GM21381 (cell line): ENCODE results near the gene PPARA.

Source experiments
- ATAC-seq: cut with Tn5 transposase; IDR thresholded peaks from one replicate; pipeline ENCODE4 v1.9.1; 2021; ENCODE audit warnings: mild to moderate bottlenecking, moderate library complexity; ENCODE audit not compliant: unreplicated experiment

PPARA gene

DNA sequence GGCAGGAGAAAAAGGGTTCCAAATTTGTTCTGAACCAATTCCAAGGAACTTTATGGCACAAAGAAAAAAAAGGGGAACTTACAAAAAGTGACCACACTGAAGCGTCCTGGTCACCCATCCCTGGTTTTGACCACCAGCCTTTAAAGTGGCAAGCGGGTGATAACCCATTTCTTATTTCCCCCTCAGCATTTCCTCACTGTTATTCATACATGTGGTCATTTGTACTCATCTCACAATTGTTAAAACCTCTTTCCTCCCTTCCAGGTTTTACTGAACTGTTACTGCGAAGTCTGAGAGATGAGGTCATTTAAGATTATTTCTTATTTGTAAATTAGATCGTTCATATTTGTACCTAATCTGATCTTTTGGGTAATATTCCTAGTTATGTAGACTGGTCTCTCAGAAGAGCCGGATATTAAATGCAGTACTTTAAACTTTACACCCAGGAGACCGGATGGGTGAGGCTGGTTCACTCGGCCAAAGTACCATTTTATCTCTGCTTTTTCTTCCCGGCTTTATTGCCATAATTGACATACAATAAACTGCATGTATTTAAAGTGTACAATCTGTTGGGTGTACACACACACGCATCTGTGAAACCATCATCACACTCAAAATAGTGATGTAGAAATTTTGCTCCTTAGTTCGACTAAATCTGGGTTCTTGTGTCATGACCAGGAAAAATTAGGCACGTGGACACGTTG lies 52.7 kb downstream of the PPARA start:
- ATAC-seq = no peak

DNA sequence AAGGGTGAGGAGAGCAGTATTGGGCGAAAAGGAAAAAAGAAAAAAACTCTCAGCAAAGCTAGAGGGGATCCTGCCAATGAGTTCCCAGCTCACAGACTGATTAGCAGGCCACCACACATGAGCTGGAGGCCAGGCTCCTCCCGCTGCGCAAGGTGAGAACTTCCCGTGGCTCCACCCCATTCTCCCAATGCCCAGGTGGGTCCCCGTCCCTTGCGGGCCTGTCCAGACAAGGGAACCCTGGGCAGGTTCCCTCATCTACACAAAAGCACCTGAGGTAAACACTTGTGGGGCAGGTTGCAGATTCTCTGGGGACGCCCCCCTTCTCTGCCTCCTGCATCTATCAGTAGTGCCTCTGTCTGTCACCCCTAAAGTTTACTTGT lies 53.3 kb downstream of the PPARA start:
- no peak for ATAC-seq

DNA sequence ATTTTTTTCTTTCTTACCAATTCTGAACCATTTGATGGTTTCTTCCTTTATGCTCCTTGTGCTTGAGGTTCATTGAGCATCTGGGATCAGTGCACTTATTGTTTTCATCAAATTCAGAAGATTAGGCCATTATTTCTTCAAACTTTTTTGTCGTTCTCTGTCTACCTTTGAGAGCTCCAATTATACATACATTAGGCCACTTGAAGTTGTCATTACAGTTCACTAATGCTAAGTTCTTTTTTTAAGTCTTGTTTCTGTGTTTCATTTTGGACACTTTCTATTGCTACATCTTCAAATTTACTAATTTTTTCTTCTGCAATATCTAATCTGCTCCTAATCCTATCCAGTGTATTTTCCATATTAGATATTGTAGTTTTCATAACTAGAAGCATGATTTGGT lies 58.9 kb downstream of the PPARA start:
- no peak for ATAC-seq

DNA sequence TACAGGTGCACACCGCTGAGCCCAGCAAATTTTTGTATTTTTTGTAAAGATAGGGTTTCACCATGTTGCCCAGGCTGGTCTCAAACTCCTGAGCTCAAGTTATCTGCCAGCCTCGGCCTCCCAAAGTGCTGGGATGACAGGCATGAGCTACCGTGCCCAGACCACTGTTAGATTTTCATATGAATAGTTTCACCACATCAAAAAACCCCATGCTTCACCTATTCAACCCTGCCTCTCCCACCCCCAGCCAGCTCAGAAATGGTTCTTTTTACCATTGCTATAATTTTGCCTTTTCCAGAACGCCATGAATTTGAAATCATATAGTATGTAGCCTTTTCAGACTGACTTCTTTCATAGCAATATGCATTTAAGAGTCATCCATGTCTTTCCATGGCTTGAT lies 61.9 kb downstream of the PPARA start:
- no peak for ATAC-seq

DNA sequence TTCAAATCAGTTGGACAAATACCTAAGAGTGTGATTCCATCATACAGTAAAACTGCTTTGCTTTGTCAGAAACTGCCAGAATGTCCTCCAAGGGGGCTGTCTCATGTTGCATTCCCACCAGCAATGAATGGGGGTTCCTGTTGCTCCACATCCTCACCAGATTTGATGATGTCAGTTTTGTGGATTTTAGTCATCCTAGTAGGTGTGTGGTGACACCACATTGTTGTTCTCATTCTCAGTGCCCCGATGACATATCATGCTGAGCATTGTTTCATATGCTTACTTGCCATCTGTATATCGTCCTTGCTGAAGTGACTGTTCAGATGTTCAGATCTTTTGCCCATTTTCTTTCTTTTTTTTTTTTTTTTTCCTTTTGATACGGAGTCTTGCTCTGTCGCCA lies 62.7 kb downstream of the PPARA start:
- ATAC-seq = no peak

DNA sequence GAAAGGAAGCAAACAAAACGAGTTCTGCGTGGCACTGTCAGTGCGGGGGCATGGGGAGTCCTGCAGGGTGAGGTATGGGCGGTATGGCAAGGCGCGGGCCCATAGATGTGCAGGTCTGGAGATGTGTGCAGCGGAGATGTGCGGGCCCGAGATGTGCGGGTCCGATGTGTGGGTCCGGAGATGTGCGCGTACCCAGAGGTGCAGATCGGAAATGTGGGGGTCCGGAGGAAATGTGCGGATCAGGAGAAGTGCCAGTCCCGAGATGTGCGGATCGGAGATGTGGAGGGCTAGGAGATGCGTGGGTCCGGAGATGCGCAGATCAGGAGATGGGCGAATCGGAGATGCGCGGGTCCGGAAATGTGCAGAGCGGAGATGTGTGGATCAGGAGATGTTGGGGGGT lies 63.8 kb downstream of the PPARA start:
- no peak for ATAC-seq

DNA sequence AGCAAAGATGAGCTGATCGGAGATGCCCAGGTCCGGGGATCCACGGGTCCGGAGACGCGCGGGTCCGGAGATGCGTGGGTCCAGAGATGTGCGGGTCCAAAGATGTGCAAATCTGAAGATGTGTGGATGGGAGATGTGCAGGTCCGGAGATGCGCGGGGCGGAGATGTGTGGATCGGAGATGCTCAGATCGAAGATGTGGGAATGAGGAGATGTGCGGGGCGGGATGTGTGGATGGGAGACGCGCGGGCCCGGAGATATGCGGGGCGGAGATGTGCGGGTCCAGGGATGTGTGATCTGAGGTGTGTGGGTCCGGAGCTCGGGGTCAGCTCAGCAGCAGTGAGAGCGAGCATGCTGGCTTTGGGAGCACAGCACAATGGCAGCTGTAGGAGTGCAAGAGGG lies 64.3 kb downstream of the PPARA start:
- ATAC-seq = no peak

DNA sequence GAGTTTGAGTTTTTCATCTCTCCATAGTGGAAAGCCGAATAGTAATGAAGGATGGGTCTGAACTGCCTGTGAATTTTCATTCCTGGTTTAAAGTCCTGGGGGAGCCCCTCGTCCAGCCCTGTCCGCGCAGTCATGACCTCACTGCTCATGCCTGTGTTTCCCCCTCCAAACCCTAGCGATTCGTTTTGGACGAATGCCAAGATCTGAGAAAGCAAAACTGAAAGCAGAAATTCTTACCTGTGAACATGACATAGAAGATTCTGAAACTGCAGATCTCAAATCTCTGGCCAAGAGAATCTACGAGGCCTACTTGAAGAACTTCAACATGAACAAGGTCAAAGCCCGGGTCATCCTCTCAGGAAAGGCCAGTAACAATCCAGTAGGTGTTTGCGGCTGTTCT lies 69.3 kb downstream of the PPARA start:
- ATAC-seq = no peak

DNA sequence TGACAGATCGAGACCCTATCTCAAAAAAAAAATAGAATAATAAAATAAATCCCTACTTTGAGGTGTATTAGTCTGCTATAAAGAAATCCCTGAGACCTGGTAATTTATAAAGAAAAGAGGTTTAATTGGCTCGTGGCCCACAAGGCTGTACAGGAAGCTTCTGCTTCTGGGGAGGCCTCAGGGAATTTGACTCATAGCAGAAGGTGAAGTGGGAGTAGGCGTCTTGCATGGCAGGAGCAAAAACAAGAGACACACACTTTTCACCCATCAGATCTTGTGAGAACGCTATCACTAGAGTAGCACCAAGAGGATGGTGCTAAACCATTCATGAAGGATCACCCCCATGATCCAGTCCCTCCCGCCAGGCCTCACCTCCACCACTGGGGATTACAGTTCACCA lies 70.6 kb downstream of the PPARA start:
- ATAC-seq = no peak

DNA sequence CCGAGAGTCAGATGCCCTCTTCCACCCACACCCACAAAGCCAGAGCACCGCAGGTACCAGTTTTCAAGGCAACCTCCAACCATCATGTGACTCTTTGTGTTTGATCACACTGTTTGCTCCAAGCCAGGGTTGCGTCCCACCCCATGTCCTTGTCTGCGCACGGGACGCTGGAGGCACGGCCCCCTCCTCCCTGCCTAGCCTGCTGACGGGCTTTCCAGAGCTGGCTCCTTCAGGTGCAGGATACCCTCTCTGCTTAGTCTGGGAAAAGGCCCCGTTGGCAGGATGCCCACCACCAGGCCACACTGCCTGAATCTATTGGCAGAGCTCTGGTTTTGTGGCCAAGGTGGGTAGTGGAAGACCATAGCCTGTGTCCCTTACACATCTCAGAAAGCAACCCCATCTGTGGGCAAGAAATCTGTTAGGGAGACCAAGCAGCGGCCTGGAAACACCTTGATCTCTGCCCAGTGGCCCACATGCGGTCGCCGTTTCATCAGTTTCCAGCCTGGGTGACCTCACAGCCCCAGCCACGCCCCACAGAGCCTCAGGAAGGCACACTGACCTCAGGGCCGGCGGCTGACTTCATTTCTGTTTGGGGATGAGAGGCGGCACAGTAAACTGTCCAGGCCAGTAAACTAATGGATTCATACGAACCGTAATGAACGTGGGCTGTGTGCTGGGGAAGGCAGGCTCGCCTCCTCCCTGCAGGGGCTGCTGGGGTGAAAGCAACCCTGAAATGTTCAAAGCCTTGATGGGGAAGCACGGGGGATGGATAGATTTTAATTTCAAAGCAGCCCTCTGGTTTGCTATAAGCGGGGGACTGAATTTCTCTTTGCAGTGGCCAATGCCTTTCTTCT lies 73.9 kb downstream of the PPARA start:
- no peak for ATAC-seq

DNA sequence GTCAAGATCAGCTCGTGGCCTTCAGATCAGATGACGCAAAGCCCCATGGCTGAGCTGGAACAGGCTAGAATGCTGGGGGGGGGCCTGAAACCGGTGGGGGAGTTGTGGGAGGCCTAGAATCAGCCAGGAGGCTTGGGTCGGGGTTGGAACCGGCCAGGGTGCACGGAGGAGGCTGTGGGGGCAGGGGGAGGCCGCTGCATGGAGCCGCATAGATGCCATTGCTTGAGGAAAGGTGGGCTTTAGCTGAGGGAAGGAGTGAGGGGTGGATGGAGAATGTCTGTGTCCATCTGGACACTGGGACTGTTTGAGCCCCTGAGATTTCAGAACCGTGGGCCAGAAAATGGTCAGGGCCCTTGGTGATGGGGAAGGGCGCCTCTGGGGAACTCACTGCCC lies 74.6 kb downstream of the PPARA start:
- ATAC-seq = no peak

DNA sequence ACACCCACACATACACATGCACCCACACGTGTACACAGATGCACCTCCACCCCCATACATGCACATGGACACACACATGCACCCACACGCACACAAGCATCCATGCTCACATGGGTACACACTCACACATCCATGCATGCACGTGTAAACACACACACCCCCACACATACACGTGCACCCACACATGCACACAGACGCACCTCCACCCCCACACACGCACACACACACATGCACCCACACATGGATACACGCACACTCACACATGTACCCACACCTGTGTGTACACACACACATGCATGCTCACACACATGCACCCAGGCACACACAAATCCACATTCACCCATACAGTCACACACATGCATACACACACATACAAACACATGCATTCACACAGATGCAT lies 75.3 kb downstream of the PPARA start:
- ATAC-seq = no peak

DNA sequence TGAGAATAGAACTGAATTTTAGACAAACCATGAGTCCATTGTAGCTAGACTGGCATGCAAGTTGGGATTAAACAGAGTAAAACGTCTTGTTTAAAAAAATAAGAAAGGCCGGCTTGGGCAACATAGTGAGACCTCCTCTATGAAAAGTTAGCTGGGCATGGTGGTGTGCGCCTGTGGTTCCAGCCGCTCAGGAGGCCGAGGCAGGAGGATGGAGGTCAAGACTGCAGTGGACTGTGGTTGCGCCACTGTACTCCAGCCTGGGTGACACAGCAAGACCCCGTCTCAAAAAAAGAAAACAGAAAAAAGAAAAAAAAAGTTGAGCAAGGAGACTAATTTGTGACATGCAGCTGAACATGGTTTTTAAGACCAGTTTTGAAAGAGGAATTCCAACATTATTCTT lies 76.3 kb downstream of the PPARA start:
- ATAC-seq = no peak

DNA sequence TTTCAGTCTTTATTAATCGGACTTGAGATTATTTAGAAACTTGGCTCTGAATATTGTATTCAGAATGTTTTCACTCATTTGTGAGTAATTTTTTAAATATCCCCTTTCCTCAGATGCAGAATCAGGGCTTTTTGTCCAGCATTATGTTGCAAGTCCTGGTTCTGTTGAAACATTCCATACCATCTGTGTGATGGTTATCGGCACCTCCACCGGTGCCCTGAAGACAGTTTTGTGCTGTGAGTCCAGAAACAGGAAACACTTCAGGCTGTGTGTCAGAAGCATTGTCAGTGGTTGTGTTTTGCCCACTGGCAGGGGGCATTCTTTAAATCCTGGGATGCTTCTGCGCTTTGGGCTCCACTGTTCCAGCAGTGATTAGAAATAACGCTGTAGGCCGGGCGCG lies 79.4 kb downstream of the PPARA start:
- ATAC-seq = no peak

DNA sequence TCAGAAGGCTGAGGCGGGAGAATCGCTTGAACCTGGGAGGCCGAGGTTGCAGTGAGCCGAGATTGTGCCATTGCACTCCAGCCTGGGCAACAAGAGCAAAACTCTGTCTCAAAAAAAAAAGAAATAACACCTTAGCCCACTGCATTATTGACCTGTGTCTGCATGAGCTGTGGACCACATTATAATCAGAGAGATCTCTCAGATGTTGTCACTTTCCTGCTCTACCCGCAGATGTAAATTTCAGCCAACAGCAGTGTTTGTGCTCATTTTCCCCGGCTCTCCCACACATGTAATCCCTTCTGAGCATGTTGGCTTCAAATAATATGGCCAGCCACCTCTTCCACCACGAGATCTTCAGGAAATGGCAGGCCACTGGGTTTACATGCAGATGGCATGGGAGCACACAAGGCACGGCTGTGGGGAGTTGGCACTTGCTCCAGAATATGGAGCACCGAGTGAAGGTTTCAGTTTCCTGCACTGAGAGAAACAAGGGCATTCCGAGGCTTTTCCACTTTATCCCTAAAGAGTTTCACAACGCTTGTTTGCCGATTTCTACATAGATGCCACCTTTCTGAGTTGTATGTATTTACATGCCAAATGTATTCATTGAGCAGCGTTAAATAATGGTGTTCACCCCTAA lies 80.1 kb downstream of the PPARA start:
- ATAC-seq = no peak

DNA sequence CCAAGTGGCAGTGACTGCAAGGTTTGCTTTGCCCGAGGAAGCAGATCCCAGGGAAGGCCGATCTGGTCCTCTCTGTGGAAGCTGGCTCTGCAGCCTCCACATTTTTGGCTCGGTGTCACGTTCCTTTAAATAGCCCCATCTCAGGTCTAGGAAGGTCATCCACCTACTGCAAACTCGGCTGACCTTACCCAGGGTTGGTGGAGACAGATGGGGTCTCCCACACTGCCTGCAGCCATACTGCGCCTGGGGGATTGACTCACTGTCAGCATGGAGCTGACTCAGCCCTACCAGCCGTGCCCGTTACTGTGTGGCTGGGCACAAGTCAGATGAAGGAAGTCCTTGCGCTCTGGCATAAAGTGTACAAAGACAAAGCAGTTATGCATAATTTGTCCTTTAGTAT lies 82.9 kb downstream of the PPARA start:
- no peak for ATAC-seq

DNA sequence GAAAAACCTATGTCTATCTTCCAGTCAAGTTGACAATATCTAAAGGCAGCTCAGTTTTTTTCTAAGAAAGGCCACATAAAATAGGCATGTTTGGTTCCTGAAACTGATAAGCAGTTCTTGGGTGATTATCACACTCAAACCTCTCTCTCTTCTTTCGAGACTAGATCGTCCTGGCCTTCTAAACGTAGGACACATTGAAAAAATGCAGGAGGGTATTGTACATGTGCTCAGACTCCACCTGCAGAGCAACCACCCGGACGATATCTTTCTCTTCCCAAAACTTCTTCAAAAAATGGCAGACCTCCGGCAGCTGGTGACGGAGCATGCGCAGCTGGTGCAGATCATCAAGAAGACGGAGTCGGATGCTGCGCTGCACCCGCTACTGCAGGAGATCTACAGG lies 84.6 kb downstream of the PPARA start:
- no peak for ATAC-seq

DNA sequence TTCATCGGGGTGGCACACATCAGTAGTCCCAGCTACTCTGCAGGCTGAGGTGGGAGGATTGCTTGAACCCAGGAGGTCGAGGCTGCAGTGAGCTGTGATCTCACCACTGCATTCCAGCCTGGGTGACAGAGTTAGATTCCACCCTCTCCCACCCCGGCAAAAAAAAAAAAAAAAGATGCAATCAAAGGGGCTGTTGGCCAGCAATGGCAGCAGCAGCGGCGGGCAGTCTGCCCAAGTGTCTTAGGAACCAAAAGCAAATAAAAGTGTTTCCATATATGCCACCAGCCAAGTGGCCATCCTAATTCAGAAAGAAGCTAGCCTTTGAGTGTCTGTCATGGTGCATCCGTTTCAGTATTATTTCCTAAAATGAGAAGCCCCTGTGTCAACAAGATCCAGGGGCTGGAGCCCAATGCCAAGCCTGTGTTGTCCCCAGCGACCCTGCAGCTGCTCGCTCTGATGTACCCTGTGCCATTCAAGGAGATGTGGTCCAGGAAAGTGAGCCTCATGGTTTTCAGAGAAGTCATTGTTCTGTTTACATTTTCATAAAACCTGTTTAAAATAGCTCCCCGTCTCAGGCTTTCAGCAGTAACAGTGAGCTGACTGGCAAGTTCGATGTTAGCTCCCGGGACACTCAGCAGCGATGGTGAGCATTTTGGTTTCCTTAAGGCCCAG lies 87.3 kb downstream of the PPARA start:
- ATAC-seq = no peak

DNA sequence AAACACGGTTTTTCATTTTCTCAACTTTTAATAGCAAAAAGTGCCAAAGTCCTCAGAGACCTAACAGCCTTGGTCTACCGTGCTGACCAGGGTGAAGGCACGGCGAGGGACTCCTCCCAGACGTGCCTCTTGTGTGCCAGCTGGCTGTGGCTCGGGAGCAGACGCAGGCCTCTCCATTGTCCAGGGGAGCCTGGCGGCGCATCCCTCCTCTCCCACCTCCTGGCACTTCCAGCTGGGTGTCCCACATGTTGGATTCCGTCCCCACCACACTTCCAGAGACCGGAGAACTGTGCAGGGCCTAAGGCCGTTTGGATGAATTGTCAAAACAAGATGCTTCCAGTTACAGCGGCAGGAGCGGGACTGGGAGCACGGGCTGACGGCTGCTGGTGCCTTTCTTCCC lies 88.2 kb downstream of the PPARA start:
- ATAC-seq = no peak

DNA sequence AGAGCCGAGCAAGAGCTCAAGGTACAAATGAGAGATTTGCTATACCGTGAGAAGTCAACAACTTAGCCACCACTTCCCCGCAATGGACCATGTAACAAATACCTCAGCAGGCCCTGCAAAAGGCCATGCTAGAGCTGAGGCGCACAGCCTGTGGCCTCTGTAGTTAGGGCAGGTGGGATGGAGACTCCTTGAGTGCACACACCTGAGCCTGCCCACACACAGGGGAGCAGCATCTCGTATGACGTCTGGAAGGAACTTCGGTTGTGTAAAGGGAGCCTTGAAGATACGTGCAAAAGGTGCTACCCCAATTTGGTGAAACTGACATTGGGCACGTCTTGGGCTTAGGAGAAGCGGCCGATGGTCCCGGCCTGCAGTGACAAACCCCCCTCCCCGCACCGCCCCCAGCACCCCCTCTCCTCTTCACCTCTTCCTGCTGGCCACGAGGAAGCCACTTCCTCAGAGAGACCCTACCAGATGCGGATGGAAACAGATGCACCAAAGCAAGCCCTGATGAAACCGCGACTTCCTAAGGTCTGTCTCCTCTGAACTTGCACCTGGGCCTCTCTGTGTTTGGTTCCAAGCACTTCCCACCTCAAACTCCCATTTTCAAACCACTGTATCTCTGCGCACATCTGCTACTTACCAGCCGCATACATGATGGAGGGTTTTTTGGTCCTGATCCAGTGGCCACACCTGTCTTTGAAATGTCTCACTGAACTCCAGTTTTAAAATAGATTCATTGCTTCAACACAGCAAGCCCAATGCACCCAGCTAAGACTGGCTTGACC lies 89.1 kb downstream of the PPARA start:
- no peak for ATAC-seq

DNA sequence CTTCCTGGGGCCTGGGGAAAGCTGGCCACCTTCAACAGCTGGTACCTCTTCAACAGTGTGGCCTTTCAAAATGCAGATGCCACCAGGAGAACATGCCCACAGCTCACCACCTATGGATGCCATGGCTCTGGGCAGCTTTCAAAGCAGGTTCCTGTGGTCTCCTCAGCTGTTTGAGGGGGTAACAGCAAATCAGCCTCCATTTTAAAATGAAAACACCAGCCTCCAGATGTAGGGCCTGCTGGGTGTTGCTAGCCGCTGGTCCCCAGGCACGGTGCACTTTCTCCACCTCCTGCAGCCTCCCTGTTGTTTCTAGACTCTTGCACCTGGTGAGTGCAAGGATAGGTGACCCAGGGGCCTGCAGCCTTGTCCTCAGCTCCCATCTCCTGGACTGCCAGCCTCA lies 89.7 kb downstream of the PPARA start:
- ATAC-seq = no peak
